Progenitor cell of endocrine pancreas (in vitro differentiated cells): ENCODE measurements around the gene PGLYRP3. TPM values are rescaled to one million over a fixed set of nuclear protein-coding genes. Genes with fewer than 3 reads are reported as not detected.

ENCODE experiments used
- DNase-seq: peaks from one replicate; pipeline ENCODE4 v3.0.0; 2021; ENCODE audit warnings: low spot score; ENCODE audit not compliant: unreplicated experiment
- H3K27ac Mint-ChIP-seq: 2 replicates; pipeline ENCODE4 v1.8.0; 2021; ENCODE audit warnings: mild to moderate bottlenecking, moderate library complexity, mixed read lengths
- H3K27me3 Mint-ChIP-seq: 2 replicates; pipeline ENCODE4 v1.8.0; 2021; ENCODE audit warnings: mixed read lengths
- H3K36me3 Mint-ChIP-seq: 2 replicates; pipeline ENCODE4 v1.8.0; 2022; ENCODE audit warnings: mixed read lengths; ENCODE audit not compliant: insufficient read depth
- H3K4me1 Mint-ChIP-seq: 2 replicates; pipeline ENCODE4 v1.8.0; 2021; ENCODE audit warnings: low read depth, mixed read lengths
- H3K4me3 Mint-ChIP-seq: 2 replicates; pipeline ENCODE4 v1.8.0; 2021; ENCODE audit warnings: low read depth, mild to moderate bottlenecking, moderate library complexity, mixed read lengths
- H3K9me3 Mint-ChIP-seq: 2 replicates; pipeline ENCODE4 v1.8.0; 2021; ENCODE audit warnings: low read depth, mixed read lengths
- total RNA-seq: library from RNA; stranded (reverse); gene quantifications from 2 replicates; pipeline ENCODE4 v1.2.1, GENCODE V29; 2021
- TF ChIP-seq, protein P1 (sequence below): fragments of 200-600 bp; sonication (generic); IDR thresholded peaks from one replicate; pipeline ENCODE4 v1.5.0; 2021; ENCODE audit warnings: antibody characterized with exemption, mild to moderate bottlenecking; ENCODE audit not compliant: unreplicated experiment

Gene PGLYRP3
- total RNA-seq, 1 donor from 2014 or later = not detected

DNA sequence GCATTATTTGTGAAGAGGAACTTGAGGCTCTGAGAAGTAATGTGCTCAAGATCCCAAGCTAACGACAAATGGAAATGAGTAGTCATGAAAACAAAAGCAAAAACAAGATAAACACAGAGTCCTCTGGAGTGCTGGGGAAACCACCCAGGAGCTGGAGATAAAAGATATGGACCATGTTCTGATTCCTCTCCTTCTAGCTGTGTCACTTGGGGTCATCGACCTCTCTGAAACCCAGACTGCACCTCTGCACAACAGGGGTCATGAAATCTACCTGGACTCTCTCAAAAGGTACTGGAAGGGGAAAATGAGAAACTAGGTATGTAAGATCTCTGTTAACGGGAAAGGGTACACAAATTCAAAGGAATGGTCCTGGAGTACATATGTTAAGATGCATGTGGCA, 29.4 kb upstream of the PGLYRP3 start:
- Mint-ChIP-seq H3K36me3 (no peaks in the 10 kb centered on the region), H3K4me3 (no peak overlapping the region), H3K27ac (no peak overlapping the region), H3K27me3 (peaks cover 4% of the 10 kb centered on the region), H3K4me1 (peaks cover 15% of the 10 kb centered on the region), H3K9me3 (no peaks in the 10 kb centered on the region)
- DNase-seq = no peak
- TF ChIP-seq, protein P1, sequence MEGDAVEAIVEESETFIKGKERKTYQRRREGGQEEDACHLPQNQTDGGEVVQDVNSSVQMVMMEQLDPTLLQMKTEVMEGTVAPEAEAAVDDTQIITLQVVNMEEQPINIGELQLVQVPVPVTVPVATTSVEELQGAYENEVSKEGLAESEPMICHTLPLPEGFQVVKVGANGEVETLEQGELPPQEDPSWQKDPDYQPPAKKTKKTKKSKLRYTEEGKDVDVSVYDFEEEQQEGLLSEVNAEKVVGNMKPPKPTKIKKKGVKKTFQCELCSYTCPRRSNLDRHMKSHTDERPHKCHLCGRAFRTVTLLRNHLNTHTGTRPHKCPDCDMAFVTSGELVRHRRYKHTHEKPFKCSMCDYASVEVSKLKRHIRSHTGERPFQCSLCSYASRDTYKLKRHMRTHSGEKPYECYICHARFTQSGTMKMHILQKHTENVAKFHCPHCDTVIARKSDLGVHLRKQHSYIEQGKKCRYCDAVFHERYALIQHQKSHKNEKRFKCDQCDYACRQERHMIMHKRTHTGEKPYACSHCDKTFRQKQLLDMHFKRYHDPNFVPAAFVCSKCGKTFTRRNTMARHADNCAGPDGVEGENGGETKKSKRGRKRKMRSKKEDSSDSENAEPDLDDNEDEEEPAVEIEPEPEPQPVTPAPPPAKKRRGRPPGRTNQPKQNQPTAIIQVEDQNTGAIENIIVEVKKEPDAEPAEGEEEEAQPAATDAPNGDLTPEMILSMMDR = no peak

GRCh38 chr1:153341431-153341934, 28.7 kb upstream of the PGLYRP3 start:
- no peaks in the 10 kb centered on the region for H3K9me3 Mint-ChIP-seq

GRCh38 chr1:153340356-153340755, 27.6 kb upstream of the PGLYRP3 start:
- DNase-seq = no peak
- TF ChIP-seq, protein P1 = no peak
- H3K27me3 Mint-ChIP-seq = peaks cover 4% of the 10 kb centered on the region
- peaks cover 15% of the 10 kb centered on the region for H3K4me1 Mint-ChIP-seq
- H3K4me3 Mint-ChIP-seq = no peak overlapping the region
- H3K27ac Mint-ChIP-seq = no peak overlapping the region
- no peaks in the 10 kb centered on the region for H3K36me3 Mint-ChIP-seq
- no peaks in the 10 kb centered on the region for H3K9me3 Mint-ChIP-seq

More at GRCh38 chr1:153341431-153341934, 28.7 kb upstream of the PGLYRP3 start:
- no peaks in the 10 kb centered on the region for H3K36me3 Mint-ChIP-seq
- H3K27me3 Mint-ChIP-seq = peaks cover 4% of the 10 kb centered on the region
- TF ChIP-seq, protein P1 = no peak
- peaks cover 15% of the 10 kb centered on the region for H3K4me1 Mint-ChIP-seq
- H3K27ac Mint-ChIP-seq = no peak overlapping the region
- no peak overlapping the region for H3K4me3 Mint-ChIP-seq
- no peak for DNase-seq

- DNase-seq = no peak
- no peaks in the 10 kb centered on the region for H3K9me3 Mint-ChIP-seq
- no peak overlapping the region for H3K27ac Mint-ChIP-seq
- no peaks in the 10 kb centered on the region for H3K36me3 Mint-ChIP-seq
- H3K4me3 Mint-ChIP-seq = no peak overlapping the region
- peaks cover 15% of the 10 kb centered on the region for H3K4me1 Mint-ChIP-seq
- TF ChIP-seq, protein P1 = no peak
- H3K27me3 Mint-ChIP-seq = peaks cover 4% of the 10 kb centered on the region
Measured at GRCh38 chr1:153339802-153340201, 27.1 kb upstream of the PGLYRP3 start.

DNA sequence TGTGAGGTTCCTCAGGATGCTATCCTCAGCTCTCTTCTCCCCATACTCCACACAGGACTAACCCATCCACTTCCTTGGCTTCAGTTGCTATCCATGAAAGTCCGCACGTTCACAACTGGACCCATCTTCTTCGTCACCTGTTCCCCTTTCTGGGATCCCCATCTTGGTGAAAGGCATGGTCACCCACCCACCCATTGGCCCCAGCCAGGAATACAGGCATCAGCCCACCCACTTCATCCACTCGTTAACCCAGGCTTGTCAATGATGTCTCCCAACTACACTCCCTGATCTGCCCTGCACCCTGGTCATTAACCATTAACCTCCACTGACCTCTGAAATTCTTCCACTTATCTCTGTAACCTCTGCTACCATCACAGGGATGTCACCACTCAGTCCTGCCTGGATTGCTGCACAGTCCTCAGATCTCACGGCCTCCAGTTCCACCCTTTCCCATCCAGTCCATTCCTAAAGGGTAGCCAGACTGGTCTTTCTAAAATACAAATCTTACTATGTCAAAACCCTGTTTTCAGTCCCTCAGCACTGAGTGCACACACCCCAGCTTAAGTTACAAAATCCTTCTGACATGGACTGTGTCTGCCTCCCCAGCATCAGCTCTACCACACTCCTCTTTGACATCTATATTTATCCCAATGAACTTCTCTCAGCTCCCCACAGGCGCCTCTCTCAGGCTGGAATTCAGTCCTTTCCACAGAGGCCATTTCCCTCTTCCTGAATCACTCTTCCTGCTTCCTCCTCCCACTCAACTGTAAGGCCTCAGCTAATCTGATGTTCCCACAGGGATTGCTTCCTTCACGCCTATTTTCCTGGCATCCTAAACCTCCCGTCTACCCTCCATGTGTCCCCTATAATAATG, 25.5 kb upstream of the PGLYRP3 start:
- no peak for DNase-seq
- no peak overlapping the region for H3K27ac Mint-ChIP-seq
- H3K27me3 Mint-ChIP-seq = no peaks in the 10 kb centered on the region
- no peaks in the 10 kb centered on the region for H3K9me3 Mint-ChIP-seq
- H3K4me1 Mint-ChIP-seq = peaks cover 2% of the 10 kb centered on the region
- H3K4me3 Mint-ChIP-seq = no peak overlapping the region
- no peaks in the 10 kb centered on the region for H3K36me3 Mint-ChIP-seq
- TF ChIP-seq, protein P1 = no peak
